Left renal cortex interstitium (tissue), 4 donors: ENCODE data around the gene PGD. TPM values are rescaled to one million over a fixed set of nuclear protein-coding genes. Genes with fewer than 3 reads are reported as not detected.

Experiments
- DNase-seq, 4 donors: peaks; one replicate each; pipeline ENCODE4 v3.0.0-alpha.2; 2013; ENCODE audit warnings: low read depth in 4 of 4, low spot score in 2 of 4, missing footprints in 1 of 4
- polyA plus RNA-seq, 4 donors: library from polyadenylated mRNA; unstranded; fragments of 120-200 nt; gene quantifications; one replicate each; pipeline ENCODE4 v1.2.1, GENCODE V29; 2013; ENCODE audit not compliant: insufficient read length in 4 of 4

Gene PGD
- 100 to 1,000 TPM; 186 to 196 (median 190) TPM for polyA plus RNA-seq

DNA sequence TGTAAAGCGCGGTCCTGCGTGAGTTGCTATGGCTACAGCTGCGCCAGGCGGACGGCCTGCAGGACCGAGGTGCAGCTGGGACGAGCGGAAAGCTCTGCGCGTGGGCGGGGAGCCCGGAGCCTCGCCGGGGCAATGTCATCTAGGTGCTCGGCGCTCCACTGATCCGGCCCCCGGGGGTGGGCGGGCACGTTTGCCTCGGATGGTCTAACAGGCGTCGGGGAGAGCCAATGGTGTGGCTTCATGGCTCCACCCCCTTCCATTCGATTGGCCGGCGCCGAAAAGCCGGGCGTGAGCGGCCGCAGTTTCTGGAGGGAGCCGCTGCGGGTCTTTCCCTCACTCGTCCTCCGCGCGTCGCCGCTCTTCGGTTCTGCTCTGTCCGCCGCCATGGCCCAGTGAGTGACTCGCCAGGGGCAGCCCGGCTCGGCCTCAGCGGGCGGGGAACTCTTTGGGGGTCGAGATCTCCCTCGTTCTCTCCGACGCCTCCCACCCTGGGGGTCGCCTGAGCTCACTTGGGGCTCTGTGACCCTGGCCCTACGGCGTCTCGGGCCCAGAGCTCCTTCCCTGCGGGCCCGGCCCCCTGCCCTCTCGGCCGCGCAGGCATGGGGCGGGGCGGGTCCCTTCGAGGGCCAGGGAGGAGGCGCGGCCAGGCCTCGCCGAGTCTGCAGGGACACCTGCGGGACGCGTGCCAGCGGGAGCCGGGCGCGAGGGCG lies at the start of gene PGD:
TSS of gene PGD (plus strand) at position 331 of the 710 bp plus-strand sequence. CDS start at position 385, 54 bp downstream.
- peak; percentile 86 to 96 (median 91) for DNase-seq

- DNase-seq, result no peak
Measured at GRCh38 chr1:10353282-10353681, 45.6 kb upstream of the PGD start.

DNA sequence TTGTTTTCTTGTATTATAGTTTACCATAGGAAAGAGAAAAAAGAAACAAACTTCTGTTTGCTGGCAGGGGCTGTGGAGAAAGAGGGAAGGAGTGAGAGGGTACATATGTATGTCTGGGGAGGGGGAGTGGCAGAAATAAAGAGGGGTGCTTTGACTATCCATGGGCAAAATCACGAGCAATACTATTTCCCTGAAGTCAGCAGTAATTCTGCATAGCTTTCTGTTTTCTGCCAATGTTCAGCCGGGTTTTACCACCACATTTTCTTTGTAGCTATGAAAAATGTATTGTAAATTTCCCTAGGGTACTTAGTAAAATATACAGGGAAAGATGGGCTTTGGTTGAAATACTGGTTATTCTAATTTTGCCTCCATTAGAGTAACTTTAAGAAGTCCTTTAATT lies 45.2 kb upstream of the PGD start:
- no peak for DNase-seq

GRCh38 chr1:10360045-10360444 lies 38.8 kb upstream of the PGD start:
- DNase-seq, result no peak

DNA sequence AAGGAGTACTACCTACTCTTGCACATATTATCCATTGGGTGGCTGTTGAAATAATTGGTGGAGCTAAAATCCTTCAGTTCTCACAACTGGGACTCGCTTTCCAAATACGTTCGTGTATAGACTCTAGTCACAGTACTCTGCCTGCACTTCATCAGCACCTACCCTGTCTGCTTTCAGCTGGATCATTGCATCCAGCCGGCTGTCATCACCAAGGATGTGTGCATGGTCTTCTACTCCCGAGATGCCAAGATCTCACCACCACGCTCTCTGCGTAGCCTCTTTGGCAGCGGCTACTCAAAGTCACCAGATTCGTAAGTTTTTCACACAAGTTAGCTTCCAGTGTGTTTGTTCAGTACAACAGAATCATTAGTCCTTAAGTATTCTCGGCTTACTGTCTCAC lies 37.3 kb upstream of the PGD start:
- DNase-seq, result no peak

DNA sequence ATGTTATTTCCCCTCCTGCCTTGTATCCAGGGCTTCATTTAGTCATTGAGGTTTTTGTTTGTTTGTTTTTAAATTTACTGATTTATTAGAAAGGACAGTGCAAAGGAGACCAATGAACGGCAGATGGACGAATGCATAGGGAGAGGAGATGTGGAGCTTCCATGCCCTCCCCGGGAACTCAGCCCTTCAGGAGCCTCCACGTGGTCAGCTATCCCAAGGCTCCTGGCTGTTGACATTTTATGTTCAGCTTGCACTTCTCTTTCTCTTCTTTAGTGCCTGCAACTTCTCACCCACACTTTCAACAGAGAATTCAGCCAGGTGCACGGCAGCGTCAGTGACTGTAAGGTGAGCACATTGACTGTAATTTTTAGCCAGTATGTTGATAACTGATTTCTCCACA lies 30.7 kb upstream of the PGD start:
- DNase-seq, result no peak

- no peak for DNase-seq
Measured at GRCh38 chr1:10374442-10374860, 24.4 kb upstream of the PGD start.

GRCh38 chr1:10377365-10378029 lies 21.4 kb upstream of the PGD start:
- peak in 2 of 4 donors; percentile 36 to 66 for DNase-seq

DNA sequence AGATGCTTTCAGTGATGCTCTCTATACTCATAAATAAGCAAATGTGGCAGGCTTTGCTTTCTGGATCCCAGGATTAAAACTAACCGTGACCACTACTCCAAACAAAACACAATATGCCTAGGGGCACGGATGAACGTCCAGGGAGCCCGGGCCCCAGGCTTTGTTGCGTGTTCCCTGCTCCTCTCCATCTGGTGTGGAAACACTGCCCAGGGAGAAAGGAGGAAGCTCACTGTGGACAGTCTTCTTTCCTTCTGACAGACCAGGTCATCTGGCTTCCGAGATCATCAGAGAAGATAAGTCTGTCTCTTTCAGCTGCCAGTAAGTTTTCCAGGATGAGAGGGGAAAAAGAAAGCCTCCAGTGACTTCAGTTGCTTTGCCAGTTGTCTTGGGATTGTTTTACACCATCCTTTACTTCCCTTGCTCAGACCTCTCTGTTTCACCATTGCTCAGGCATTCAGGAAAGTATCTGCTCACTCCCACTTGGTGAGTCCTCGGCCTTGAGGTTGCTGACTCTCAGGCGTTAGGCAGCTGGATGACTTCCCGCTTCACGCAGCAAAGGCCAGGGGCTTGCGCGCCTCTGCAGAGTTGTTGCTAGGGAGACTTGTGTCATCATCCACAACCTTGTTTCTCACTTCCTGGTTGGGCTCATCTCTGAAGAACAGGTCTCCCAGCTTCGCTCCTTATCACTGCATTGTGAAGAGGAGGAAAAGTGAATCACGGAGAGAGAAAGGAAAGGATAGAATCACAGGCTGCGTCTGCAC lies 20.6 kb upstream of the PGD start:
- no peak for DNase-seq

DNA sequence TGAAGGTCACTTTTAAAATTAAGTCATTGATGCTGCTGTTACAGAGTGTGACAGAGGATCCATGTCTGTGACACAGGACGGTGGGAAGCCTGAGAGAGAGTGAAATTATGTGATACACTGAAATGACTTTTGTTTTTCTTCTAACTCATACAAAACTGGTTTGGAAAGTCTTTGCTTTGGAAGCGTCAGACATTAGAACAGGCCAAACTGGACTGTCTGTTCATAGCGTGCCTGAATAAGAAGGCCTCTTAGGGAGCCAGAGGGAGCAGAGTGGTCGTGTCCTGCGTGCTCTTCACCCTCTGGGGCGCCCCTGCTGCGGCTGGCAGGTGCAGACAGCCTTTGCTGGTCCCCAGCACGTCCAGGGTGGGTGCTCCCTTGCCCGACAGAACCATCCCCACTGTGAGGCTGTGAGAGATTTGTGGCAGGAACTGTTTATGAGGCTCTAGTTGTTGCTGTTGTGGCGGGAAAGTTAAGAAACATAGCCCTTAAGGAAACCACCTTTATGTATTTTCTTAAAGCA lies 19.7 kb upstream of the PGD start:
- no peak for DNase-seq

- no peak for DNase-seq
Measured at GRCh38 chr1:10379676-10380075, 19.2 kb upstream of the PGD start.

GRCh38 chr1:10380594-10381275 lies 18.1 kb upstream of the PGD start:
- no peak for DNase-seq

GRCh38 chr1:10383630-10384029 lies 15.2 kb upstream of the PGD start:
- no peak for DNase-seq

DNA sequence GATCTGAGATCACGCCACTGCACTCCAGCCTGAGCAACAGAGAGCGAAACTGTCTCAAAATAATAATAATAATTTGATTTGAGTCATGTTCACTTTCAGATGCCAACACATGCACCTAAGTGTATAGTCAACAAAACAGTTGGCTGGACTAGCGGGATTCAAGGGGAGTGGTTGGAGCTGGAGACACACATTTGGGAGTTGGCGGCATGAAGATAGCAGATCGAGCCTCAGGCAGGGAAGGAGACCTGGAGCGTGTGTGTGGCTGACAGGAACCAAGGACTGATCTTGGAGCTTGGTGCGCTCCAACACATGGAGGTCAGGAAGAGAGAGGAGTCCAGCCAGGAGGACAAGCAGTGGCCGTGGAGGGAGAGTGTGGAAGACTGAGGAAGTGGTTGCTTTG lies 14.6 kb upstream of the PGD start:
- no peak for DNase-seq

DNA sequence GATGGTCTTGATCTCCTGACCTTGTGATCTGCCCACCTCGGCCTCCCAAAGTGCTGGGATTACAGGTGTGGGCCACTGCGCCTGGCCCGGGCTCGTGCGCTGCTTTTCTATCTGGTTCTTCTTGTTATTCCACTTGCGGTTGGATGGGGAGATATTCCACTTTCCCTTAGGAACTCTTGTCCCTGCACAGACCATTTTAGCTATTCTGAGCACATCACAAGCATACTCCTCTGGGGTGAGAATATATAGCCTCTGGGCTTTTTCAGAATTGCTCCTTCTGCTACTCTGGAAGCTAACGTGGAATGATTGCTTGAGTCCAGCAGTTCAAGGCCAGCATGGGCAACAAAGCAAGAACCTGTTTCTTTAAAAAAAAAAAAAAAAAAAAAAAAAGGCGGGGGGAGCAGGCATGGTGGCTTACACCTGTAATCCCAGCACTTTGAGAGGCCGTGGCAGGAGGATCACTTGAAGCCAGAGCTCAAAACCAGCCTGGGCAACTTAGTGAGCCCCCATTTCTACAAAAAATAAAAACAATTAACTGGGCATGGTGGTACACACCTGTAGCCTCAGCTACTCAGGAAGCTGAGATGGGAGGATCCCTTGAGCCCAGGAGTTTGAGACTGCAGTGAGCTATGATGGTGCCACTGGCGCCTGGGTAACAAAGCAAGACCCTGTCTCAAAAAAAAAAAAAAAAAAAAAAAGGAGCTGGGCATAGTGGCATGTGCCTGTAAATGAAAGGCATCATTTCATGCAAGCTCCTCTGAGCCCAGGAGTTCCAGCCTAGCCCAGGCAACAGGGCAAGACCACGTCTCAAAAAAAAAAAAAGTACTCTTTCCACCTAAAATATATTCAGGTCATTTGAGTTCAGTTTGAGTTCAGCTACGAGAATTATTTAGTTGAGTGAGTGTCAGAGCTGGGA lies 11.8 kb upstream of the PGD start:
- no peak for DNase-seq

DNA sequence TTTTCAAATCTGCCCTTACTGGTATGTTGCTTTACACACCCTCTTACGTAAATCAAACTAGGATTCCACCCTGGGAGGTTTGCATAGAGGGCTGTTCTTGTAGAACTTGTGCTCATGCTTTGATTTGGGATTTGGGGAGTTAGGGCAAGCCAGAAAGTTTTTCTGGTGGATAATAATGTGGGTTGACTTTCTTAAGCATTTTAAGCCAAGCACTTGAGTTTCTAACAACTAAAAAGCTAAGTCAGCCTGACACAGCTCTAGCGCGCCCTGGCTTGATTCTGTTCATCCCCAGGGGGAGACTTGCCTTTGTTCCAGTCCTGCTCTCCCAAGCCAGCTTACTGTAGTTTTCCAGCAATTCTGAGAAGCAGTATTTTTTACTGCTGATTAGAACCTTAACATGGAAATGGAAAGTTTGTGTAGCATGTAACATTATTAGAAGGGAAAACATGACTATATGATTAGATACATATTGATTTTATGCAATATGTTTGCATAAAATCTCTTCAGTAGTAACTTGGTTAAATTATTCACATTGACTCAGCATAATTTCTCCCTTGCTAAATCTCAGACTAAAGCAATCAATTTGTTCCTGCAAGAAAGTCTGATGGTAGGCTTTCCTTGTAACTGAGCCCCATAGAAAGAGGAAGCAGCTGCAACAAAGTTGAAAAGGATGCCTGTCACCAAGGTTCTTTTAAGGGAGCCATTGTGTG lies 11.0 kb upstream of the PGD start:
- peak in 3 of 4 donors; percentile 19 to 24 (median 21) for DNase-seq

DNA sequence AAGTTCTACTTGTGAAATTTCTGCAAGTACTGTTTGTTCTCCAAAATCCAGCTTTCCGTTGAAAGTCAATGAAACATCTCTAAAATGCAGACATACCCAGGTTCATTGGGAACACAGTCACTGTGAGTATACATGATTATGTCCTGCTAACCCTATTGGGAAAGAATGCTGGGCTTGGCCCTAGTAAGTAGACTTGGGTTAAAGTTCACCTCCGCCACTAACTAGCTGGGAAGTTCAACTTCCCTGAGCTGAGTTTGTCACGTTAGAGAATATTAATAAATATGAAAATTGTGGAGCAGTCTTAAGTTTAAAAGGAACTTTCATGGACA lies 10.5 kb upstream of the PGD start:
- DNase-seq, result no peak

- DNase-seq, result no peak
Measured at GRCh38 chr1:10389271-10389973, 9.4 kb upstream of the PGD start.

GRCh38 chr1:10396870-10397269 lies 2.0 kb upstream of the PGD start:
- DNase-seq, result no peak
